Measurements from ENCODE around the gene SEPSECS. TPM values are rescaled to one million over a fixed set of nuclear protein-coding genes. Genes with fewer than 3 reads are reported as not detected.

The SEPSECS gene
- polyA plus RNA-seq, 3 donors: 0.65 to 5.8 (median 2.1) TPM

- no peak overlapping the region for H3K4me2 ChIP-seq (replicated peaks; ENCODE audit: extremely low read depth, low read length, poor library complexity, severe bottlenecking)
- H2AFZ ChIP-seq (ENCODE audit: insufficient read depth, low read depth, low read length, poor library complexity, severe bottlenecking): no peak overlapping the region
- peaks cover 4% of the 10 kb centered on the region for H3K79me2 ChIP-seq (ENCODE audit: insufficient read depth, low read length)
- Mint-ChIP-seq H3K27me3 (ENCODE audit: low read depth in 3 of 3) (peaks cover 0 to 1% (median 0%) of the 10 kb centered on the region in 3 donors), H3K4me1 (peaks cover 22% of the 10 kb centered on the region), H3K36me3 (peaks cover 29 to 38% of the 10 kb centered on the region in 2 donors), H3K9me3 (no peaks in the 10 kb centered on the region), H3K4me3 (no peak overlapping the region), H3K27ac (peak overlapping the region in 5 of 7 donors; percentile 54 to 89 (median 73))
- intact Hi-C loops (cut with micrococcal nuclease): loop anchor here (5.0 to 10.0 kb wide), 2 partner anchors 58 to 140 kb away; partner anchors contain the start of genes PI4K2B (in 1 of the 2) and ZCCHC4 (in 1 of the 2)
- no peak for TF ChIP-seq CTCF (IDR thresholded peaks at IDR 0.05)
- H4K20me1 ChIP-seq (ENCODE audit: insufficient read depth, low read length): no peaks in the 10 kb centered on the region
- H3K36me3 ChIP-seq (replicated peaks in 1 of 2; ENCODE audit: control insufficient read depth in 1 of 2, insufficient read depth in 2 of 2, low read length in 2 of 2): peaks cover 3 to 21% of the 10 kb centered on the region in 2 donors
- peaks cover 22 to 26% of the 10 kb centered on the region in 2 donors for H3K4me1 ChIP-seq (ENCODE audit: control insufficient read depth in 1 of 2, insufficient read depth in 2 of 2, low read length in 2 of 2)
- no peaks in the 10 kb centered on the region for H3K9me3 ChIP-seq (replicated peaks in 1 of 2; ENCODE audit: control insufficient read depth in 1 of 2, insufficient read depth in 1 of 2, low read length in 2 of 2)
- H3K4me3 ChIP-seq (replicated peaks in 1 of 3; ENCODE audit: low read depth in 2 of 3, low read length in 3 of 3): no peak overlapping the region
- peak overlapping the region in 1 of 2 donors; percentile 12 for H3K27ac ChIP-seq (ENCODE audit: low read depth in 1 of 2, low read length in 2 of 2)
- no peak for DNase-seq
- H3K27me3 ChIP-seq (ENCODE audit: control insufficient read depth in 2 of 2, insufficient read depth in 2 of 2, low read length in 2 of 2): no peaks in the 10 kb centered on the region
- no peak overlapping the region for H3K9ac ChIP-seq (ENCODE audit: insufficient read depth, low read length, poor library complexity, severe bottlenecking)
- WGBS (ENCODE audit: insufficient coverage): 40% methylated on average over 1 of the region's 3 CpGs
These were observed 14.4 kb upstream of the SEPSECS start for GRCh38 chr4:25174674-25175073.

- Mint-ChIP-seq H3K4me3 (peak overlapping the region in 1 of 2 donors; percentile 30), H3K9me3 (peaks cover 0 to under 1% (median 0%) of the 10 kb centered on the region in 7 donors), H3K27ac (peak overlapping the region; percentile 34 to 86 (median 78)), H3K36me3 (peaks cover 29 to 38% of the 10 kb centered on the region in 2 donors), H3K4me1 (peaks cover 22% of the 10 kb centered on the region), H3K27me3 (ENCODE audit: low read depth in 3 of 3) (peaks cover 0 to 1% (median 0%) of the 10 kb centered on the region in 3 donors)
- Histone ChIP-seq H3K9ac (ENCODE audit: insufficient read depth, low read length, poor library complexity, severe bottlenecking) (no peak overlapping the region), H3K36me3 (replicated peaks in 1 of 2; ENCODE audit: control insufficient read depth in 1 of 2, insufficient read depth in 2 of 2, low read length in 2 of 2) (peaks cover 3 to 21% of the 10 kb centered on the region in 2 donors), H3K4me2 (replicated peaks; ENCODE audit: extremely low read depth, low read length, poor library complexity, severe bottlenecking) (peak overlapping the region; percentile 51), H3K27ac (ENCODE audit: low read depth in 1 of 2, low read length in 2 of 2) (peak overlapping the region in 1 of 2 donors; percentile 71), H3K79me2 (ENCODE audit: insufficient read depth, low read length) (peaks cover 4% of the 10 kb centered on the region), H4K20me1 (ENCODE audit: insufficient read depth, low read length) (no peaks in the 10 kb centered on the region), H2AFZ (ENCODE audit: insufficient read depth, low read depth, low read length, poor library complexity, severe bottlenecking) (no peak overlapping the region), H3K9me3 (replicated peaks in 1 of 2; ENCODE audit: control insufficient read depth in 1 of 2, insufficient read depth in 1 of 2, low read length in 2 of 2) (no peaks in the 10 kb centered on the region), H3K4me3 (replicated peaks in 1 of 3; ENCODE audit: low read depth in 2 of 3, low read length in 3 of 3) (peak overlapping the region in 1 of 3 experiments; percentile 47), H3K4me1 (ENCODE audit: control insufficient read depth in 1 of 2, insufficient read depth in 2 of 2, low read length in 2 of 2) (peaks cover 22 to 26% of the 10 kb centered on the region in 2 donors), H3K27me3 (ENCODE audit: control insufficient read depth in 2 of 2, insufficient read depth in 2 of 2, low read length in 2 of 2) (no peaks in the 10 kb centered on the region)
- peak; percentile 75 to 94 (median 85) for DNase-seq
- intact Hi-C loops (cut with micrococcal nuclease): loop anchor here (5.0 to 10.0 kb wide), 2 partner anchors 59 to 142 kb away; partner anchors contain the start of genes PI4K2B (in 1 of the 2) and ZCCHC4 (in 1 of the 2)
- TF ChIP-seq CTCF (IDR thresholded peaks at IDR 0.05): peak; percentile 36
- WGBS (ENCODE audit: insufficient coverage): 0% methylated on average over 1 of the region's 3 CpGs
These were observed 13.0 kb upstream of the SEPSECS start for GRCh38 chr4:25172961-25173915.

Measured in CD14-positive monocyte (primary cell).